NCI-H510A (cell line): ENCODE results near the gene DPP9.
"Not testable (repeated sequence)": the region's sequence is repeated elsewhere in the genome, so short reads cannot be mapped to it uniquely, and the experiment has no call there.

Source experiments
- DNase-seq: peaks from one replicate; lab custom pipeline; 2025; lab: John Stamatoyannopoulos, UW

DPP9 gene

GRCh38 chr19:4687396-4687795, 36.2 kb downstream of the DPP9 start:
- no peak for DNase-seq

DNA sequence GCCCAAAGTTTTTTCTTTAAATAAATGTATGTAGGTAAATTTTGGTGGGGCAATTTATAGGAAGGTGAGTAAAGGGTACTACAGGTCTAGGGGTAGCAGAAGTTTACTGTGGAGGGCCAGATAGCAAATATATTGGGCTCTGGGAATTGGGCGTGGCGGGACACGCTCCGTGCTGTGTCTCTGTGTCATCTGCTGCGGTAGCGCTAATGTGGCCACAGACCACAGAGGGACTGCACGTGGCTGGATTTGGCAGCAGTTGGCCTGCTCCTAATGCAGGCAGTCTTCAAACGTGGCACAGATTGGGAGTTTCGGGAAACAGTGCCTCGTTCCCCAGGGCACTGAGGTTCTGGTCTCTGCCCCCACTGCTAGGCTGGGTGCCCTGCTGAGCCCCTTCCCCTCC, 36.9 kb downstream of the DPP9 start:
- no peak for DNase-seq

DNA sequence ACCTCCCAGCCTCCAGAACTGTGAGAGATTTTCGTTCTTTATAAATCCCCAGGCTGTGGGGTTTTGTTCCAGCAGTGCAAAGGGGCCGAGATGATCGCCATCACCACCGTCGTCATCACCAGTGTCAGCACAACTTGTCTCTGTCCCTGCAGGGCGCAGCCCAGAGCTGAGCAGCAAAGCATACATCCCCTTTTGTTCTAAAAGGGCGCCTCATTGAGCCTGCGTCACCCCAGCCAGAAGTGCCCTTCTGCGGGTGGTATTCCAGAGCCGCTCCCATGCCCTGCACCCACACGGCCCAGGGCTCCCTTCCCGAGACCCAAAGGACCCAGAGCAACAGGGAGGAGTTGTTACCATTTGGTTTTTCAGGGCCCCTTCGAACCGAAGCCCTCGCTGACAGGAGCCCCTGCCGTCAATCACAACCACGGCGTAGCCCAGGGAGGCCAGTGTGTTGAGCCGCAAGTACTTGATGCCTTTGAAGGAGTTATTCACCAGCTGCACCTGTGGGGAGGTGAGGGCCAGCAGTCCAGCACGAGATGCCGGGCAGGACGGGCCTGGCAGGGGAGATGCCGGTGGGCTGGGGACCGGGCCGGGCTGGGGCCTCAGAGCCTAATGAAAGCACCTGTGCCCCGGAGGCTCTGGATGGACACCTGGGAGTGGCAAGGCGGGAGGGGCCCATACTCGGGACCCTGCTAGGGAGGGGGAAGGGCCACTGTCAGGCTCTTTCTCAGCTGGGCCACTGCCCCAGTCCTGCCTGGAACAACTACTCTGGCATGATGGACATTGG, 39.1 kb downstream of the DPP9 start:
- DNase-seq = no peak

- DNase-seq = no peak
Measured at GRCh38 chr19:4682417-4683200, 41.0 kb downstream of the DPP9 start.

GRCh38 chr19:4680021-4680420, 43.6 kb downstream of the DPP9 start:
- DNase-seq = not testable (repeated sequence)

- DNase-seq = no peak
Measured at GRCh38 chr19:4678881-4679790, 44.5 kb downstream of the DPP9 start.

GRCh38 chr19:4676955-4677731, 46.5 kb downstream of the DPP9 start:
- DNase-seq = peak; percentile 32

GRCh38 chr19:4675346-4675745, 48.3 kb downstream of the DPP9 start:
- DNase-seq = no peak

- DNase-seq = no peak
Measured at GRCh38 chr19:4673726-4674125, 49.9 kb downstream of the DPP9 start.

GRCh38 chr19:4673216-4673615, 50.4 kb downstream of the DPP9 start:
- no peak for DNase-seq

DNA sequence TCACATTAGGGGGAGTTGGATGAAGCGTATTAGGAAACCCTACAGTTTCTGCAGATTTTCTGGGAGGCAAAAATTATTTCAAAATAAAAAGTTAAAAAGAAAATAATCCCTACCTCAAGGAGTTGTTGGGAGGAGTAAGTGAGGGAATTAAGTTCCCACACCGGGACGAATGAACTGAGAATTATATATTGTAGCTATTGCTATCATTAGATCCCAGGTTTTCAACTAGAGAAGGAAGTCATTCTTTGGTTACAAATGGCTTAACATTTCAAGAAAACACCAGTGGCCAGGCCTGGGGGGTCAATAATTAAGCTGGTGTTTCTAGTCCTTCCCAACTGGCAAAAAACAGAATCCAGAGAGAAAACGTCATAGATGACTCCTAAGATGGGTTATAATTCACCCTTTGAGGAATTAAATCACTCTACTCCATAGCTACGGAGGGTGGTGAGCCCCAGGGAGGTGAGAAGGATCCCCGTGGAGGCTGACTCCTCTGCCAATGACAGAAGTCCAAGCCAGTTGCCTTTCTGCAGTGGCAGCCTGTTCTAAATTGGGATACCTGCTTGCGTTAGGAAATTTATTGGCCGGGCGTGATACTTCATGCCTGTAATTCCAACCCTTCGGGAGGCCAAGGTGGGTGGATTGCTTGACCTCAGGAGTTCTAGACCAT, 52.3 kb downstream of the DPP9 start:
- DNase-seq = no peak

GRCh38 chr19:4669723-4670480, 53.7 kb downstream of the DPP9 start, which contains the start of gene MYDGF:
Gene MYDGF (minus strand): TSS chr19:4670342. CDS start chr19:4670334, 8 bp downstream.
- DNase-seq = peak; percentile 93

DNA sequence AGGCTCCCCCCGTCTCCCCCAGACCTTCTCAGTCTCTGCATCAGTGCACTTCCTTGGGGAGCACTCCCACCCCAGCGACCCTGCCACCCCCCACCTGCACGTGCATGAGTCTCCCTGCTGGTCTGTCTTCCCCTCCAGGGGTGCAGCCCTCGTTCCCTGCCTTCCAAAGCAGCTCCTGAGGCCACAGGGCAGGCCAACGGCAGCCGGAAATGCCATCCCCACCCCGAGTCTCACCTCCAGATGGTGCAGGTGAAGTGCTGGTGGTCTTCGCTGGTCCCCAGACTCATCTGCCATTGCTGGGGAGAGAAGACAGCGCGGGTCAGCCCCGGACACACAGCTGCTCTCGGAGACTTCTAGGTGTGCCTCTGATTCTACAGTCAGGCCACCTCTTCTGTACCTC, 59.0 kb downstream of the DPP9 start:
- no peak for DNase-seq

- DNase-seq = no peak
Measured at GRCh38 chr19:4662812-4663211, 60.8 kb downstream of the DPP9 start.

DNA sequence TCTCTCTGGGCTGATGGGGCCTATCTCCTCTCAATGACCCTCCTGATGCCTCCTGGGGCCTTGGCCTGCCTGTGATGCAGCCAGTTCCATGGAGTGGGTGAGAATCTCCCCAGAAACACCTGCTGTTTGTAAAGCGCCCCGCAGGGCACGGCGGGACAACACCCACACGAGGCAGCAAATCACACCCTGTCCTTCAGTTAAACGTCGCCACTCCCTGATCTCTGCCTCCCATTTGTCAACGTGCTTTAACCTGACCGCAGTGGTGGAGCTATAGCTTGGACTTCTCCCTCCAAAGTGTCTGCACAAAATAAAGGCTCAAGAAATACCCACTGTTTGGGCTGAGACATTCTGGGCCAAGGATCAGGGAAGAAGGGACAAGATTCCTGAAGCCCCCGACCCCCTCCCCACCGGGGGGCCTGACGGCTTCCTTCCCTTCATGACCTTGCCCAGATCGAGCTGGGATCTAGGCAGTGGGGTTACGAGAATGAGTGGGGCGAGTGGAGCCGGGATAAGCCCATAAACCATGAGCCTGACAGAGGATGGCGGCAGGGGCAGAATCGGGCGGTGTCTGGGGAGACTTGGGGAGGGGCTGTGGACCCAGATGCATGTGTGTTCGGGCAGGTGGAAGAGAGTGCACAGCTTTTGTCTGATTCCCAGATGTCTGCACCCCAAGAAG, 61.5 kb downstream of the DPP9 start:
- no peak for DNase-seq

DNA sequence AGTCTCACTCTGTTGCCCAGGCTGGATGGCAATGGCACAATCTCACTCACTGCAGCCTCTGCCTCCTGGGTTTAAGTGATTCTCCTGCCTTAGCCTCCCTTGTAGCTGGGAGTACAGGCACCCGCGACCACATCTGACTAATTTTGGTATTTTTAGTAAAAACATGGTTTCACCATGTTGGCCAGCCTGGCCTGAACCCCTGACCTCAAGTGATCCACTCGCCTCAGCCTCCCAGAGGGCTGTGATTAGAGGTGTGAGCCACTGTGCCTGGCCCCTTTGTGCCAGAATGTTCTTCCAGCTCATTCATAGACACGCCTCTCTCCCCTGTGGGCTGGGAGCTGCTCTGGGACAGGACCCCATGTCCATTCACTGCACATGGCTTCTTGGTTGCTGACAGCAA, 62.6 kb downstream of the DPP9 start:
- no peak for DNase-seq

DNA sequence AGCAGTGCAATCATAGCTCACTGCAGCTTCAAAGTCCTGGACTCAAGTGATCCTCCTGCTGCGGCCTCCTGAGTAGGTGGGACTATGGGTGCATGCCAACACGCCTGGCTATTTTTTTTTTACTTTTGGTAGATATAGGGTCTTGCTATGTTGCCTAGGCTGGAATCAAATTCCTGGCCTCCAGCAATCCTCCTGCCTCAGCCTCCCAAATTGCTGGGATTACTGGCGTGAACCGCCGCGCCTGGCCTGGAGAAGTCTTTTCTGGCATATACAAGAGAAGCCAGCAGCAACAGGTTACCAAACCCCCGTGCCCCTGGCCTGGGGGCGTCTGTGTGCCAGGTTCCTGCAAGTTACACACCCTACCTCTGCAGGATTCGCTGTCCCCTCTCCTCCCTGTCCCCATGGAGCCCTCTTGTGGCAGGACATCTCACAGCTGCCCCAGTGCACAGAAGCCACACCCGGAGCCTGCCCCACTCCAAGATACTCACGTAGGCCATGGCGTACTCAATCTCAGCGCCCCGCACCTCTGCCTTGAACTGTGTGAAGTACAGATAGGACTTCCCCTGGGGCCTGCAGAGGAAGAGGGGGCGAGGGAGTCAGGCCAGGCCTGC, 63.4 kb downstream of the DPP9 start:
- no peak for DNase-seq

- DNase-seq = no peak
Measured at GRCh38 chr19:4657835-4658234, 65.8 kb downstream of the DPP9 start.

- no peak for DNase-seq
Measured at GRCh38 chr19:4657262-4657661, 66.4 kb downstream of the DPP9 start.
